Aorta (tissue), 5 donors: ENCODE results near the gene KLHL2. TPM values are rescaled to one million over a fixed set of nuclear protein-coding genes. Genes with fewer than 3 reads are reported as not detected.
"Not testable (repeated sequence)": the region's sequence is repeated elsewhere in the genome, so short reads cannot be mapped to it uniquely, and the experiment has no call there.

Source experiments
- ATAC-seq: fragments of 200-7000 bp; cut with Tn5 transposase; one replicate; pipeline ENCODE4 v1.9.1; 2022; ENCODE audit warnings: moderate library complexity; ENCODE audit not compliant: low FRiP score
- DNase-seq, 2 donors: peaks; one replicate each; pipeline ENCODE4 v3.0.0-alpha.2; 2020
- H3K27ac ChIP-seq, 2 donors: one replicate each; pipeline ENCODE4 v1.5.1; 2013; ENCODE audit warnings: low read length in 2 of 2, mild to moderate bottlenecking in 2 of 2, moderate library complexity in 2 of 2, control low read depth in 1 of 2, inconsistent platforms in 1 of 2, low read depth in 1 of 2
- H3K27me3 ChIP-seq, 2 donors: one replicate each; pipeline ENCODE4 v1.6.1; 2013; ENCODE audit warnings: control low read depth in 1 of 2, low read length in 1 of 2, mild to moderate bottlenecking in 1 of 2, moderate library complexity in 1 of 2; ENCODE audit not compliant: insufficient read depth in 2 of 2, control insufficient read depth in 1 of 2
- H3K36me3 ChIP-seq, 2 donors: one replicate each; pipeline ENCODE4 v1.6.1; 2013; ENCODE audit warnings: control low read depth in 1 of 2, low read length in 1 of 2, mild to moderate bottlenecking in 1 of 2; ENCODE audit not compliant: insufficient read depth in 2 of 2, control insufficient read depth in 1 of 2
- H3K4me1 ChIP-seq, 2 donors: one replicate each; pipeline ENCODE4 v1.6.1; 2013; ENCODE audit warnings: low read length in 2 of 2, control low read depth in 1 of 2, mild to moderate bottlenecking in 1 of 2, moderate library complexity in 1 of 2; ENCODE audit not compliant: insufficient read depth in 2 of 2, control insufficient read depth in 1 of 2
- H3K4me3 ChIP-seq, 2 donors: one replicate each; pipeline ENCODE4 v1.5.1; 2013; ENCODE audit warnings: low read length in 2 of 2, control low read depth in 1 of 2, mild to moderate bottlenecking in 1 of 2
- H3K9me3 ChIP-seq: one replicate; pipeline ENCODE4 v1.6.1; 2013; ENCODE audit warnings: mild to moderate bottlenecking, low read length; ENCODE audit not compliant: control insufficient read depth
- WGBS, 2 donors: extraction: QIAGEN DNeasy Blood & Tissue Kit; methylation state at CpG; one replicate each; pipeline ENCODE4 v1.1.7; 2013; 5-methylcytosine and 5-hydroxymethylcytosine counted together
- intact Hi-C, 2 donors: fragments of 100-400 bp; cut with DNase I; formaldehyde crosslinking; loops; one replicate each; pipeline versions ENCODE4 v1.14.2 to v1.15.0; 2022
- polyA plus RNA-seq, 2 donors: library from polyadenylated mRNA; stranded (reverse); fragments of 200-250 nt; gene quantifications; one replicate each; pipeline ENCODE4 v1.2.3, GENCODE V29; 2013
- total RNA-seq, 2 donors: library from RNA; stranded (reverse); fragmentation: NEBNext Ultra II Directional; extraction: Animal tissue kit (Norgen Biotek cat#: 25700); gene quantifications; one replicate each; pipeline ENCODE4 v1.2.1, GENCODE V29; 2021
- donor health status: healthy with polysubstance abuse.
- donor health status: Bipolar disorder and iron deficiency.
- donor health status: DM: no; HTN: no; CAD: no.
- donor health status: DM: no; HTN: no; CAD: no.
- donor health status: DM: yes; HTN: yes; CAD: no.

KLHL2 gene
- total and polyA plus RNA-seq, 4 donors: 15.1 to 40.3 (median 29.0) TPM

- H3K27me3 ChIP-seq: no peaks in the 10 kb centered on the region
- WGBS, 2 donors: 94 to 95% methylated on average over 5 of the region's 5 CpGs
- no peaks in the 10 kb centered on the region for H3K36me3 ChIP-seq
- H3K27ac ChIP-seq: no peak overlapping the region
- H3K9me3 ChIP-seq: no peaks in the 10 kb centered on the region
- DNase-seq (no peak), ATAC-seq (no peak)
- no peak overlapping the region for H3K4me3 ChIP-seq
- intact Hi-C loops: no loop called here
- no peaks in the 10 kb centered on the region for H3K4me1 ChIP-seq
These were observed 27.4 kb downstream of the KLHL2 start for GRCh38 chr4:165234766-165235165.

- H3K4me1 ChIP-seq, intact Hi-C loops, H3K4me3 ChIP-seq, H3K27me3 ChIP-seq, DNase-seq, H3K36me3 ChIP-seq, H3K27ac ChIP-seq, H3K9me3 ChIP-seq, ATAC-seq: not testable (repeated sequence)
- WGBS, 2 donors: no CpG with 5 or more reads among the region's 1 CpG
These were observed 29.5 kb downstream of the KLHL2 start for GRCh38 chr4:165236852-165237251.

GRCh38 chr4:165238041-165238640, 30.8 kb downstream of the KLHL2 start:
- H3K4me3 ChIP-seq, H3K4me1 ChIP-seq, ATAC-seq, H3K27ac ChIP-seq, H3K9me3 ChIP-seq, H3K36me3 ChIP-seq, DNase-seq, H3K27me3 ChIP-seq, intact Hi-C loops: not testable (repeated sequence)
- WGBS, 2 donors: 77 to 86% methylated on average over 5 of the region's 5 CpGs

GRCh38 chr4:165240761-165241160, 33.4 kb downstream of the KLHL2 start:
- H3K9me3 ChIP-seq, H3K27me3 ChIP-seq, intact Hi-C loops, DNase-seq, H3K36me3 ChIP-seq, H3K4me1 ChIP-seq, ATAC-seq, H3K27ac ChIP-seq, H3K4me3 ChIP-seq: not testable (repeated sequence)

- WGBS, 2 donors: 93 to 94% methylated on average over 2 of the region's 2 CpGs
- H3K9me3 ChIP-seq, ATAC-seq, DNase-seq, H3K36me3 ChIP-seq, H3K27ac ChIP-seq, intact Hi-C loops, H3K4me3 ChIP-seq, H3K27me3 ChIP-seq, H3K4me1 ChIP-seq: not testable (repeated sequence)
These were observed 36.8 kb downstream of the KLHL2 start for GRCh38 chr4:165244148-165244547.

GRCh38 chr4:165244587-165245186, 37.3 kb downstream of the KLHL2 start:
- WGBS, 2 donors: 93 to 95% methylated on average over 9 to 10 of the region's 10 CpGs
- H3K36me3 ChIP-seq, DNase-seq, H3K4me1 ChIP-seq, H3K27ac ChIP-seq, H3K27me3 ChIP-seq, intact Hi-C loops, H3K9me3 ChIP-seq, ATAC-seq, H3K4me3 ChIP-seq: not testable (repeated sequence)

- ATAC-seq: no peak
- Histone ChIP-seq H3K4me3 (no peak overlapping the region), H3K27ac (no peak overlapping the region), H3K9me3 (no peaks in the 10 kb centered on the region), H3K4me1 (no peaks in the 10 kb centered on the region), H3K36me3 (no peaks in the 10 kb centered on the region), H3K27me3 (no peaks in the 10 kb centered on the region)
- intact Hi-C loops: no loop called here
- no peak for DNase-seq
- 92 to 93% methylated on average over 3 of the region's 3 CpGs for WGBS, 2 donors
These were observed 40.7 kb downstream of the KLHL2 start for GRCh38 chr4:165248102-165248501.

- H3K4me1 ChIP-seq, H3K27ac ChIP-seq, intact Hi-C loops, H3K4me3 ChIP-seq, H3K27me3 ChIP-seq, ATAC-seq, DNase-seq, H3K9me3 ChIP-seq, H3K36me3 ChIP-seq: not testable (repeated sequence)
- WGBS, 2 donors: 90 to 100% methylated on average over 1 of the region's 1 CpG
These were observed 41.5 kb downstream of the KLHL2 start for GRCh38 chr4:165248904-165249303.

GRCh38 chr4:165254771-165255170, 47.4 kb downstream of the KLHL2 start:
- H3K27me3 ChIP-seq, H3K4me3 ChIP-seq, H3K36me3 ChIP-seq, H3K27ac ChIP-seq, ATAC-seq, intact Hi-C loops, H3K9me3 ChIP-seq, DNase-seq, H3K4me1 ChIP-seq: not testable (repeated sequence)
- WGBS, 2 donors: 97% methylated on average over 3 of the region's 3 CpGs
